GM21786 (cell line): ENCODE results near the gene RASA2.
A peak's percentile ranks its signal among the peaks of the same experiment; 100 is the strongest.

Experiments used
- ATAC-seq: cut with Tn5 transposase; IDR thresholded peaks from one replicate; pipeline ENCODE4 v1.9.1; 2021; ENCODE audit not compliant: unreplicated experiment

Gene RASA2

DNA sequence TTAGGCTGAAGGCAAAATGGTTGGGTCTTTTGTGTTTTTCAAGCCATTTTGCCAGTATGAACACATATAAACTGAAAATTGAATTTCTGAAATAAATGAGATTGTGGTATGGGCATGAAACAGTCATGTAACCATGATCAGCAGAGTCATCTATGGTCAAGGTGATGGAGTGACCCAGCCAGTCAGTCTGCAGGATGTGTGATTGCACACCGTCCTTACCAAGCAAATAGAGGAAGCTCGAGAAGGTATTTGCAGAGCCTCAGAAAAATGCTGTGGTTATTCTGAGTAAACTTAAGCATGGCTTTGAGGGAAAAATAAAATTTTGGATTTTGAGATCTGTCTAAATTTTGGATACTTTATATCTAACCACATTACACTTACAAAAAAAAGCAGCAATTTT lies 155.4 kb downstream of the RASA2 start:
- no peak for ATAC-seq

DNA sequence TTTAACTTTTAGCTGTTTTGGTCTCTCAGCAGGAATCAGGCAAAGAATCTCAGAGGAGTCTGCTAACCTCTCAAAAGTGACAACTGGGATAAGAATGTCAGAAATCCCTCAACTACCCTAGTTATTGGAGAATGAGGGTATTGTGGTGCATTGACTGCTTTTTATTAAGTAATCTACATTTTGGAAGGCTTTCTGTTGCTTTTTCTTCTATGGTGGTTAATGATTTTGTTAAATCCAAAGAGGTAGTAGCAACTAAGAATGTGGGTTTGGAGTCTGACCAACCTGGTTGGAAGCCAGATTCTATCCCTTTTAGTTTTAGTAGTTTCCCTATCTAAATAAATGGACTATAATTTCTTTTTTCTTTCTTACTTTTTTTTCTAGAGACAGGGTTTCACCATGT lies 156.6 kb downstream of the RASA2 start:
- ATAC-seq, result no peak

DNA sequence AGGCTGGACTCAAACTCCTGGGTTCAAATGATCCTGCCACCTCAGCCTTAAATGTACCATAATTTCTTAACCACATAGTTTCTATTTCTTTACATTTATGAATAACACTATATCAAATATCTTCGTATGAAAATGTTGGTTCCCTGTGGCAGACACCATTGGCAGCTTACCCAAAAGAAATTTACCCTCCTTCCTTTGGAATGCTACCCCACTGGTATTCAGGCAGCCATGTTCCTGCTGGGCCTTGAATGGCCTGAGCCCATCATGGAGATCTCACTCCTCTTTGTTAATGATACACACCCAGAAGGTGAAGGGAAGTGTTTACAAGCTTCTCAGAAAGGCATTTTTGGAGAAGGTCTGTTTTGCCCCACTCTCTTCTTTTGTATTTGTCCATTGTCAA lies 157.0 kb downstream of the RASA2 start:
- ATAC-seq, result no peak

DNA sequence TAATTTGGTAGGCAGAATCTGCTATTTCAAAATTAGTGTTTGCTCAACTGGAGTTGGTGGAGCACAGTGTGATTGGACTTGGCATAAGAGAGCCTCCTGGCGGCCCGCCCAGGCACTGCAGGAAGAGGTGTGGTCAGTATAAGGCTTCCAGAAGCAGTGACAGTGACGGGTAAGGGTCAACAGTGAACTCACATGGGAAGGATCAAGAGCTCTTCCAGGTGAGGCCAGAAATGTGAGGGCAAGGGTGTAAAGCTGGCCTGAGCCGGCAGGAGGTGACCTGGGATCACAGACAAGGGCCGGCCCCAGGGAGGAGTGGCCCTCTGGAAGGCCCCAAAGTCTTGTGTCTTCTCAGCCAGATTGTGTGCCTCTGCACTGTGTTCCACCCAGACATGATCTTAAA lies 158.1 kb downstream of the RASA2 start:
- ATAC-seq, result peak; percentile 85

DNA sequence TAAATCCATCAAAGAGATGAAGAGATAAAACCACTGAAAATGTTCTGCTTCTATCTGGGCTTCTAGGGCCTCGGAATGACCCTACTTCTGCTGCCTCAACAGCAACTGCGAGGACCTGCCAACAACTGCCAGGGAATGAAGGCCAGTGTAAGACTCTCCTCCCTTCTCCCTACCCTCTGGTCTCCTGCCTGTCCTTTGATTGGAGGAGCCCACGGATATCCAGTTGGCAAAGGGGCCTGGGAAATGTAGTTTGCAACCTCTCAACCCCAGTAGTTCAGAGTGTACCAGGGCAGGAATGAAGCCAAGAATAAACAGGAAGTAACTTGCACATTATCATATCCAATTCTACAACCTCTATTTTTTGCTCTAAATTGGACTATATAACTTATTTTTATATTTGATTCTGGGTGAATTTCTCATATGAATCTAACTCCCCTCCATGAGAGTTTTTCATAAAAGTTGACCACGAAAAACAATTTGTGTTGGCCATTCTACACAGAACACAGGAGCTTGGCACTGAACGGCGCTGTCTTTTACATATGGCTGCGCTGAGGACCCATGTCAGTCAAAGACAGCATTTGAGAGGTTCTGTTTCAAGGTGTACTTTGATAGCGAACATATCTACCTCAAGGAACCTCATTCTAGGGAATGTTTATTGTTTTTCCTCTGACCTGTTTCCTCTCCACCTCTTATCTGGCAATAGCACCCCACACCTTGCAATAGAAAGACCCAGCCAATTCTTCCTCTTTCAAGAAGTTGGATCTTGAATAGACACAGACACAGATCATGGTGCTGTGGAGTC lies 160.1 kb downstream of the RASA2 start:
- ATAC-seq, result no peak

DNA sequence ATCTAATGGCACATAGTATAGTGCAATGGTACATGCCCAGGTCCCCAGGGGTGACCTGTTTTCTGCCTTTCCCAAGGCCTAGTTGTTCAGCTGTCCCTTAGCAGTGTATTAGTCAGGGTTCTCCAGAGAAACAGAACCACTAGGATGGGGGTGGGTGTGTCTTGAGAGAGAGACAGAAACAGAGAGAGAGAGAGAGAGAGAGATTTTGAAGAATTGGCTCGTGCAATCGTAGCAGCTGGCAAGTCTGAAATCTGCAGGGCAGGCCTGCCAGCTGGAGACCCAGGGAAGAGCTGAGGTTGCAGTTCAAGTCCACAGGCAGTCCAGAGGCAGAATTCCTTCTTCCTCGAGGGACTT lies 160.7 kb downstream of the RASA2 start:
- no peak for ATAC-seq

DNA sequence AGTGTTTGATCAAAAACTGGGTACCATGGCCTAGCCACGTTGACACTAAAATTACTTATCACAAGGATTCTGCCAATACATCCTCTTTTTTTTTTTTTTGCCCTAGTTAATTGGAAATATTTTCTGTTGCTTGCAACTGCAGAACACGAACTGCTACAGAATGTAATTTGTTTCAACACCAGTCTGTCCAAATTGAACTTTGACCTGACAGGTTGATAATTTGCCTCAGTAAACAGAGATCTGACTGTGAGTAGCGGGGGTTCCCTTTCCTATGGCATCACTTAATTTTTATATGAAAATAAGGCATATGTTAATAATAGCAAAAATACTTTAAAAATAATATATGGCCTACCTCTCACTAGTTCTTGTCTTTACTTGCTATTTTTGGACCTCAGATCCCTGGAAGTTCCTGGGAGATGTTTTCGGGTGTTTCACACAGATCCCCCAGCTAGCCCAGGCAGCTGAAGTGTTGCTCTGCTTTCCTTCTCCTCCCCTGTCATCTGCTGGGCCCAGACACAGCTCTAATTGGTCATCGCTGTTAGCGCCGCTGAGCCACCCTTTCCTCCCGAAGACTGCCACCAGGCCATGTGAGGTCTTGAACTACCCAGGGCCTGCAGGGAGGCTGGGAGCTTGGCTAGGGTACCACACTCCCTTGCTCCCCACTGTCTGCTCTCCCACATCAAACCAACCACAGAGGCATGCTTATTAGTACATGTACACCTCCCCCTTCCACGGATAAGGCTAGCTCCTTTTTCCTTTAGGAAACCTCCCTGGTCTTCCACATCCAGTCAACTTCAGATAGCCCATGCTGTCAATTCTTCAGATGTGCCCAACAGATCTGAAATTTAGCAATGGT lies 161.5 kb downstream of the RASA2 start:
- ATAC-seq, result no peak

DNA sequence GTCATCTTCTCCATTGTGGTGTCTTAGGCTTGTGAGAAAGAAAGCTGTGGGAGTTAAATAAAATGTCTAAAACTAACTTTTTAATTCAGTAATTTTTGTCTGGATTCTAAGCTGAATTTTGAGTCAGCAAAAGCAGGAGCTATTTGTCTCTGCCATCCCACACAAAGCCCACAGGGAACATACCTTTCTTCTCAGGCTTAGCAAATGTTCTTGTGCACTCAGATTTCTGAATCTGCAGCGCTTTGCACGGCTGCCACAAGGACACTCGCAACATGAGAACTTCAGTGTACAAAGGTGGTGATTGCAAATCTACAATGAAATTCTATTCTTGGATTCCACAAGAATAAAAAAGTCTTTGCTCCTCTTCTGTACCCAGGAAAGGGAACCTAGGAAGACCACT lies 163.0 kb downstream of the RASA2 start:
- no peak for ATAC-seq

DNA sequence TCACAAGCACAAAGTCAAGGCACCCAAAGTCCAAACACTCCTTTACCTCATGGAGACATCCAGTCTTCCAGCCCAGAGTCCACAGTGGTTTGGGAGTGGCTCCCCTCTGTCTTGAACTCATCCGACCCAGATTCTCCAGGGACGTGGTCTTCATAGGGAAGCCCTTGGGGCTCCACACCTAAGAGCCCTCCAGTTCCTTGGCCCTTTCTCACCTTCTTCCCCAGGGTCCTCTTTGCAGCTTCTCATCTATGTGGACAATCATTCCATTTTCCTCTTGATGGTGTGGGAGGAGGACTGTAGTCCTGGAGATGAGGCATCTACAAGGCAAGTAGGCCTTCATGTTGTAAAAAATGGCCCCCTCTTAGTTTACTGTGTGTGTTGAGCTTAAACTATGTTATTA lies 164.0 kb downstream of the RASA2 start:
- ATAC-seq, result no peak

DNA sequence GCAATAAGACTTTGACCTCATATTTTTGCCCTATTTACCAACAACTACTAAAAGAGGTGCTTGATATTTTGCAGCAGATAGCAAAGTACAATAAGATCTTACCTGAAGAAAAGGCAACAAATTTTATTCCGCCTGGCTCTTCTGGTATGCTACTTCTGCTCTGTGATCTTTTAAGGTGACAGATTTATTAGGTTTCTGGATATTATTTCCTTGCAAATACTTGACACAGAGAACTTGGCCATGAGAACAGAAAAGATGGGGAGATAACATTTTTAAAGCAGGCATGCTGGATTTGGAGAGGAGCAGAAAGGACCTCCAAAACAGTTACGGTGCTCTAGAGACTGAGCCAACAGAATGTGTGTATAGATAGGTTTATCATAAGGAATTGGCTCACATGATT lies 164.6 kb downstream of the RASA2 start:
- no peak for ATAC-seq

DNA sequence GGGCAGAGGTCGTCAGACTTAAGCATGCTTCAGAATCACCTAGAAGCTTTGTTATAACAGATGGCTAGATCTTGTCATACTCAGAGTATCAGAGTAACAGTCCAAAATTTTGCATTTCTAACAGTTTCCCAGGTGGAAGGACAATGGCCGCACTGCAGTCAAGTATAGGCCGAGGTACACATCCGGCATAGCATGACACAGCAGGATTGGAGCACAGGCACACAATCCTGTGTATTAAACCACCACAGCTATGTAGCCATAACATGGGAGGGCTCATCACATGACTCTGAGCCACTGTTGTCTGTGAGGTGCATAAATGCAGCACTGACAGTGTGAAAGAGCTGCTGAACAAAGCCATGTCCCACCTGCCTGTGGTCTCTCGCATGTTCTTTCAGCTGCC lies 165.5 kb downstream of the RASA2 start:
- no peak for ATAC-seq

DNA sequence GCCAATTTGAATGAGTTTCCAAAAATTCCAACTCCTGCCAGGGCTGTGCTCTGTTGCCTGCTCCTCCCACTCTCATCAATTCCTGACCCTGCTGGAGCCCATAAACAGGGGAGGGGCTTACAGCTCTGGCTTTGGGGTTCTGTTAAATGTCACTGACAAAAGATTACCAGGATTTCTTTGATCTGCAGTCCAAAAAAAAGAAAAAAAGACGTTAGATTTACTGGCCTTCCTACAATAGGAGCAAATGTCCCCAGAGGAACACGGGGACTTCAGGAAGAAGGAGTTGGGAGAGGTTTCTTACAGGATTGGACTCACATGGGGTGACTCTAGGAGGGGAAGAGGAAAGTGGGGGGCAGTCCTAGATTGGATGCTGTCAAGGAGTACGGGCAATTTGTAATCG lies 167.0 kb downstream of the RASA2 start:
- no peak for ATAC-seq

DNA sequence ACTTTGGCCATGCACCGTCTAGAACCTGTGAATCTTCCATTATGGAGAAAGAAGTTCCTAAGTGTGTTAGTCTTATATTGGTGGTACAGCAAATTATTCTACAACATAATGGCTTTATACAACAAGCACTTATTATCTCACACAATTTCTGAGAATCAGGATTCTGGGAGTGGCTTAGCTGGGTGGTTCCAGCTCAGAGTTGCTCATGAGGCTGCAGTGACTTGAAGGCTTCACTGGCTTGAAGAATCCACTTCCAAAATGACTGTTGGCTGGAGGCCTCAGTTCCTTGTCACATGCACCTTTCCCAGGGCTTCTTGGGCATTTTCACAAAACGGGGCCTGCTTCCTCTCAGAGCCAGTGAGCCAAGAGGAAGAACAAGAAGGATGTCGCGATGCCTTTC lies 169.0 kb downstream of the RASA2 start:
- ATAC-seq, result no peak

DNA sequence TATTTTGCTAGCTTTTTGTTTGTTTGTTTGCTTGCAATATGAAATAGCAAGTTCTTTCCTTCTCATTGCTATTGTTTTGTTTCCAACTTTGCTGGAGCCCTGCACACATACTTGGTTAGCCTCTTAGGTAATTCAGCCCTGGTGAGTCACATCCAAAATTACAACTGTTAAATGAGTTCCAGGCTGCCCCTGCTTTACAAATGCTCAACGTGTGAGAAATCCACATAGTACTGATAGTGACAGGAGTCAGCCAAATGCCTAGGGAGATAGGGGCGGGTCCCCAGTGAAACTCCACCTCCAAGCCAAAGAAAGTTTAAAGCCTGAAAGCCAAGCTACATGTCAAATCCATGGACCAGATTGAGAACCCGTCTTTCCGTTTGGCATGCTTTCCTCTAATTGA lies 169.9 kb downstream of the RASA2 start:
- no peak for ATAC-seq

DNA sequence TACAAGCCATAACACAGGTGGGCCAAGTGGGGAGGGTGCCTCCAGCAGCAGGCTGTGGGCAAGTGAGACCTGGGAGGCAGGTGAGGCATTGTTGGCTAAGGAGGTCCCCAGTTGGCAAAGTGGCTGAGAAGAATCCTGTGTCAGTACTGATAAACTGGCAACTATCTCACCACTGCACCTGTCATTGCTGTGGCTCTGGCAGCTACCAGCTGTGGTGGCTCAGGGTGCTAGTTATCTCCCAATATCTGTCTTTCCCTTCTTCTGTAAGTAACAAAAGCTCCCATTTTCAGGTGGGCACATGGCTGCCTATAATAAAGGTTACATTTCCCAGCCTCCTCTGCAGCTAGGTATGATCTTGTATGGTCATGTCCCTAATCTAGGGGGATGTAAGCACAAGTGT lies 170.7 kb downstream of the RASA2 start:
- no peak for ATAC-seq

DNA sequence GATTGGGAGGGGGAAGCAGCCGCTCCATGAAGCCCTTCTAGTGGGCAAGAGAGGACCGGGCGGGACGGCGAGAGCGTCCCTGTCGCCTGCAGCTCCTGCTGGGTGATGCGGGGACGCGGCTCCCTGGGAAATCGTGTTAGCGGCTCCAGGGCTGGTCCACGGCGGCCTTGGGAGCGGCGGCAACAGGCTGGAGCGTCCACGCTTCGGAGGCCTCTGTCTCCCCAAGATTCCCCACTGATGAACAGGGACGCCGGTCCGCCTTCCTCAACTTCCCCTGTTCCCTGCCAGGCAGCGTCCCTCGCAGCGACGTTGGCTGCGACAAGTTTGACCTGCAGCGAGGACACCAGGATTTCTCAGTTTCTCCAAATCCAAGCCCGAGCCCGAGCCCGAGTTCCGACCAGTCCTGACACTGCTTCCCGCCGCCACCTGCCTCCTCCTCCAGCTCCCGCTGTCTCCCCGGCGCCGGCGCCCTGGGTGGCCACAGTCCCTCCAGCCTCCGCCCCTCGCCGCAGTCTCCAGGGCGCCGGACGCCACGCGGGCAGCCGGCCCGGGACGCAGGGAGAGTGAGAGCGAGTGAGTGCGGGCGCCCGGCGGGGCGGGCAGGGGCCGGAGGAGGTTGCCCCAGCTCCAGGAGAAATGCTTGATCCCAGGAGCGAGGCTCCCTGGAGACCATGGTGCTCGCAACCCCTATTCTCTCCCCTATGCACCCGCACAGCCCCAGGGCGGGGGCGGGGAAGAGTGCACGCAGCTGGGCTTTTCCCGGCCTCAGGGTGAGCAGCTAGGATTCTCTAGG lies 173.2 kb downstream of the RASA2 start:
- no peak for ATAC-seq

DNA sequence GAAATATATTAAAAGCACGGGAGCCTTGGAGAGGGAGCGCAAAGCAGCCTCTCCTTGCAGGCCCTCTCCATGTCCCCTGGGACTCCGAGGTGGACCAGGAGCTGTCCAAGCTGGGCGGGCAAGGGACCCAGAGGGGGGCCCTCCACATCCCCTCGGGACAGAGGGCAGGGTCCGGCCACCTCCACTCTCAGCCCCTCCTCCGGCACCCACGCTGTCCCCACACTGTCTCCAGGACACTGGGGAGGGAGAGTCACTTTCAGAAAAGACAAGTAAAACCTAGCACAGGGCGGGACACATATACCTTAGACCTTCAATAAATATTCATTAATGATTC lies 173.8 kb downstream of the RASA2 start:
- no peak for ATAC-seq

DNA sequence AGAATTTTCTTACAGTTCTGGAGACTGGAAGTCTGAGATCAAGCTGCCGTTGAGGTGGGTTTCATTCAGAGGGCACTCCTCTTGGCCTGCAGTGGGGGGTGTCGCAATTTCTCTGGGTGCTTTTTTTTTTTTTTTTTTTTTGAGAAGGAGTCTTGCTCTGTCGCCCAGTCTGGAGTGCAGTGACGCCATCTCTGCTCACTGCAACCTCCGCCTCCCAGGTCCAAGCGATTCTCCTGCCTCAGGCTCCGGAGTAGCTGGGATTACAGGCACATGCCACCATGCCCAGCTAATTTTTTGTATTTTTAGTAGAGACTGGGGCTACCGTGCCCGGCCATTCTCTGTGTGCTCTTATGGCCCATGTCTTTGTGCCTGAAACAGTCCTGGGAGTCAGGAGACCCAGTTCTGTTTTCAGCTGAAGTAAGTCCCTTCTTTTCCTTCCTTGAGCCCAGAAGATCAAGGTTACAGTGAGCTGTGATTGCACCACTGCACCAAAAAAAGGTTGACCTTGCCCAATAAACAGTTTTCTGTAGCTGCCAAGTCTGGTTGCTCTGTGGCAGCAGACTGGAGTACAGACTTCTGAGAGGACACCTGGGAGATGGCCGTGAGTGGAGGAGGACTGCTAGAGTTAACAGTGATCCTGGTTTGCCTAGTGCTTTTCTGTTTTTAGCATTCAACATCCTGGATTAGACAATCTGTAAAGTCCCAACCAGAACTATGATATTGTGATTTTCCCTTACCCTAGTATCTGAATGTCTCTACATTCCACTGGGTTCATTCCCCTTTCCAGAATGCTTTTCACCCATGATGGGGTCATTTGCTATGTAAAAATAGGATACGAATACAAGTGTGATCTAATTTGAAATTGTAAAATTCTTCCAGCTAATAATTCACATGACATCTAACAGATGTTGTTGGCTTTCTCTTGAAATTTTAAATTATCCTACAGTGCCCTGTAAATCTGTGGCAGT lies 174.7 kb downstream of the RASA2 start:
- ATAC-seq, result no peak

DNA sequence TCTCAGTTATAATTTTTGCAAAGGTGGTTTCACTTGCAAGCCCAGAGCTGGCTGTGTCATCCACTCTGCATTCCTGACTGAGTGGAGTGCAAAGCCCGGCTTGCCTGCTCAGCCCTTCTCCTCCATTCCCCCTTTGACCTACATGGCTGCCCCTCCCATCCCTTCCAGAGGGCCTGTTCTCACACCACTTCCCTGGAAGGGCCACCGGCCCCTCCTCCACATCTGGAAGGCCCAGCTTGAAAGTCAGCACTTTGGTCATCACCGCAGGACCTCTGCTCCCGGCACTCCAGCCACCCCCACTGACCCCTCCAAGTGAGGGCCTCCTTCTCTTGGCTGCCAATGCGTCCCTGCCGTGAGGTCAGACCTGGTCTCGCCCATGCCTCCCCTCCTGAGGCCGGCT lies 177.2 kb downstream of the RASA2 start:
- ATAC-seq, result no peak
